Gastroesophageal sphincter (tissue), 4 donors: Measurements from ENCODE around the gene ADAMTSL2. TPM values are rescaled to one million over a fixed set of nuclear protein-coding genes. Genes with fewer than 3 reads are reported as not detected.

ENCODE experiments used
- ATAC-seq: fragments of 150-250 bp; one replicate; pipeline ENCODE4 v1.9.1; 2016; ENCODE audit warnings: mild to moderate bottlenecking, moderate library complexity
- H3K27ac ChIP-seq, 4 donors: fragments of 200-600 bp; sonication (generic) in 3 of 4; 1 replicate in 3 of 4; 2 replicates in 1 of 4; pipeline ENCODE4 v1.5.1; 2016 to 2019
- H3K27me3 ChIP-seq: fragments of 200-600 bp; sonication (generic); one replicate; pipeline ENCODE4 v1.5.1; 2019
- H3K36me3 ChIP-seq, 2 donors: fragments of 200-600 bp; sonication (generic); one replicate each; pipeline ENCODE4 v1.5.1; 2019; ENCODE audit warnings: control low read depth in 1 of 2
- H3K4me1 ChIP-seq, 3 donors: fragments of 200-600 bp; sonication (generic); 1 replicate in 2 of 3; 2 replicates in 1 of 3; pipeline ENCODE4 v1.5.1; 2016 to 2019; ENCODE audit warnings: control low read depth in 2 of 3
- H3K4me3 ChIP-seq, 2 donors: fragments of 200-600 bp; sonication (generic); one replicate each; pipeline ENCODE4 v1.5.1; 2019; ENCODE audit warnings: mild to moderate bottlenecking in 1 of 2, moderate library complexity in 1 of 2
- H3K9me3 ChIP-seq, 3 donors: fragments of 200-600 bp; sonication (generic); one replicate each; pipeline ENCODE4 v1.5.1; 2017 to 2019; ENCODE audit warnings: control low read depth in 2 of 3
- EP300 ChIP-seq: sonication (generic); formaldehyde crosslinking; IDR thresholded peaks from one replicate; pipeline ENCODE4 v1.6.1; 2017; ENCODE audit warnings: antibody characterized with exemption, mild to moderate bottlenecking
- POLR2A ChIP-seq, 2 donors: fragments of 450-650 bp; IDR thresholded peaks; one replicate each; pipeline ENCODE4 v1.6.1; 2017; ENCODE audit warnings: antibody characterized with exemption in 2 of 2, mild to moderate bottlenecking in 2 of 2, moderate library complexity in 1 of 2
- POLR2AphosphoS5 ChIP-seq: sonication (generic); formaldehyde crosslinking; IDR thresholded peaks from one replicate; pipeline ENCODE4 v1.6.1; 2017; ENCODE audit warnings: antibody characterized with exemption
- WGBS, 2 donors: methylation state at CpG; one replicate each; pipeline ENCODE4 v1.1.5; 2018; ENCODE audit warnings: low coverage in 1 of 2; 5-methylcytosine and 5-hydroxymethylcytosine counted together
- total RNA-seq, 4 donors: library from RNA; depleted of rRNA; stranded (reverse); fragments of >200 nt; gene quantifications; one replicate each; pipeline ENCODE4 v1.1.0, GENCODE V29; 2016
- TF ChIP-seq, protein P1 (sequence below), 4 experiments: fragments of 200-600 bp in 2 of 4; fragments of 450-650 bp in 2 of 4; sonication (generic) in 1 of 4; IDR thresholded peaks; one replicate each; pipeline ENCODE4 v1.5.1; 2017 to 2019; ENCODE audit warnings: antibody characterized with exemption in 4 of 4, mild to moderate bottlenecking in 2 of 4, moderate library complexity in 2 of 4

The ADAMTSL2 gene
- total RNA-seq: 1 to 10 TPM; 2.0 to 5.8 (median 3.1) TPM

DNA sequence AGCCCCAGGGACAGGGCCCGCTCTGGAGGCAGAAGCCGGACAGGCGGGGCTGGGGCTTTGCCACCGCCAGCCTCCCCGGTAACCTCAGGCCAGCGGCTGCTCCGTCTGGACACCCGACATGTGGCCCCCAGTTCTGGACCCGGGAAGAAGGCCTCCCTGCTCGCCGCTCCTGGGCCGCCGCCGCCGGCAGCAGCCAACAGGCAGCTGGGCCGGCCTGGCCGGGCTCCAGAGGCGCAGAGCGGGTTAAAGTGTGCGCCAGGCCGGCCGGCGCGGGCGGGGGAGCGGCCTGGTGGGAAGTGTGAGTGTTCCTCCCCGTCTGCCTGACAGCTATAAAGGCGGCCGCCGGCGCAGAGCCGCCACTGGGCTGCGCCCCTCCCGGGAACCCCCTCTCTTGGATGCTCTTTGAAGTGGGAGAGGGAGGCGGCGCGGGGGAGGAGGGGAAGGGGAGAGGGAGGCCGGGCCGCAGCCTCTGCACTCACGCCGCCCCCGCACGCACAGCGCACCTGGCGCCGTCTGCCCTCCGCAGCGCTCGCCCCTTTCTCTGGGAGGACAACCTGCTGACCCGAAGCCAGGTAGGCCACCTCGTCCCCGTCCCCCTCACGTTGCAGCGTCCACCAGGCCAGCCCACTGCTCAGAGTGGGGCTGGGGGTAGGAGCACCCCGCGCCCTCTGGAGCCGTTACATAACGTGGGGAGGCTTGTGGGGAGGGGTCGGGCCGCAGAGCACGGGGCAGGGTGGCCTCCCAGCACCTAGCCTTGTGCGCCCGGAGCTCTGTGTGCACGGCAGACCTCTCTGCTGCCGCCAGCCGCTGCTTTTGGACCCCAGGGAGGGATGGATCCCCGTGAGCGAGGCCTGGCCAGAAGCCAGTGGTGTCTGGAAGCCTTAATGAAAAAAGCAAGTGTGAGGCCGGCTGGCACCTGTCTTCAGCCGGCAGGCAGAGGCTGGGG lies at the start of gene ADAMTSL2:
Gene ADAMTSL2, plus strand, starts transcription at position 359 of the 946 bp plus-strand sequence. CDS start 2,009 bp downstream, outside the sequence.
- ATAC-seq: peak; percentile 80
- peak within 1 kb of the TSS in 3 of 4 donors; percentile 52 to 73 (median 64) for H3K27ac ChIP-seq

GRCh38 chr9:133485531-133486260 lies 48.8 kb upstream of the ADAMTSL2 start:
- WGBS, 2 donors: 40% methylated on average over 1 of the region's 25 CpGs; no CpG with 5 or more reads in 1 of the 2 donors
- Histone ChIP-seq H3K27ac (no peak overlapping the region), H3K27me3 (peaks cover 50% of the 10 kb centered on the region), H3K36me3 (no peaks in the 10 kb centered on the region), H3K4me1 (peaks cover 0 to 9% (median 0%) of the 10 kb centered on the region in 3 donors), H3K4me3 (no peak overlapping the region), H3K9me3 (no peaks in the 10 kb centered on the region)
- no peak for TF ChIP-seq POLR2AphosphoS5
- no peak for TF ChIP-seq POLR2A (IDR thresholded peaks at IDR 0.05)
- TF ChIP-seq, protein P1, sequence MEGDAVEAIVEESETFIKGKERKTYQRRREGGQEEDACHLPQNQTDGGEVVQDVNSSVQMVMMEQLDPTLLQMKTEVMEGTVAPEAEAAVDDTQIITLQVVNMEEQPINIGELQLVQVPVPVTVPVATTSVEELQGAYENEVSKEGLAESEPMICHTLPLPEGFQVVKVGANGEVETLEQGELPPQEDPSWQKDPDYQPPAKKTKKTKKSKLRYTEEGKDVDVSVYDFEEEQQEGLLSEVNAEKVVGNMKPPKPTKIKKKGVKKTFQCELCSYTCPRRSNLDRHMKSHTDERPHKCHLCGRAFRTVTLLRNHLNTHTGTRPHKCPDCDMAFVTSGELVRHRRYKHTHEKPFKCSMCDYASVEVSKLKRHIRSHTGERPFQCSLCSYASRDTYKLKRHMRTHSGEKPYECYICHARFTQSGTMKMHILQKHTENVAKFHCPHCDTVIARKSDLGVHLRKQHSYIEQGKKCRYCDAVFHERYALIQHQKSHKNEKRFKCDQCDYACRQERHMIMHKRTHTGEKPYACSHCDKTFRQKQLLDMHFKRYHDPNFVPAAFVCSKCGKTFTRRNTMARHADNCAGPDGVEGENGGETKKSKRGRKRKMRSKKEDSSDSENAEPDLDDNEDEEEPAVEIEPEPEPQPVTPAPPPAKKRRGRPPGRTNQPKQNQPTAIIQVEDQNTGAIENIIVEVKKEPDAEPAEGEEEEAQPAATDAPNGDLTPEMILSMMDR (IDR thresholded peaks at IDR 0.05): no peak
- TF ChIP-seq EP300: no peak
- no peak for ATAC-seq

More for the DNA sequence above, at the start of gene ADAMTSL2:
- no CpG with 5 or more reads among the region's 70 CpGs for WGBS, 2 donors
- Histone ChIP-seq H3K4me1 (peaks cover 0 to 46% (median 24%) of the 10 kb centered on the region in 3 donors), H3K4me3 (peak within 1 kb of the TSS; percentile 31 to 59), H3K27me3 (peaks cover 2% of the 10 kb centered on the region), H3K9me3 (no peaks in the 10 kb centered on the region), H3K36me3 (no peaks in the 10 kb centered on the region)
- TF ChIP-seq EP300: no peak
- TF ChIP-seq, protein P1 (IDR thresholded peaks at IDR 0.05): no peak
- TF ChIP-seq POLR2A (IDR thresholded peaks at IDR 0.05): no peak
- peak; percentile 12 for TF ChIP-seq POLR2AphosphoS5

- no peaks in the 10 kb centered on the region for H3K9me3 ChIP-seq
- WGBS, 2 donors: 94 to 100% methylated on average over 1 to 3 of the region's 8 CpGs
- H3K27me3 ChIP-seq: peaks cover 50% of the 10 kb centered on the region
- peaks cover 0 to 18% (median 2%) of the 10 kb centered on the region in 3 donors for H3K4me1 ChIP-seq
- ATAC-seq: no peak
- no peak for TF ChIP-seq POLR2A (IDR thresholded peaks at IDR 0.05)
- TF ChIP-seq, protein P1 (IDR thresholded peaks at IDR 0.05): no peak
- TF ChIP-seq POLR2AphosphoS5: no peak
- no peak for TF ChIP-seq EP300
- no peaks in the 10 kb centered on the region for H3K36me3 ChIP-seq
- H3K27ac ChIP-seq: peak overlapping the region in 1 of 4 donors; percentile 37
- no peak overlapping the region for H3K4me3 ChIP-seq
These were observed 47.2 kb upstream of the ADAMTSL2 start for GRCh38 chr9:133487331-133487725.

GRCh38 chr9:133488686-133489252 lies 45.7 kb upstream of the ADAMTSL2 start:
- ATAC-seq: no peak
- H3K27ac ChIP-seq: no peak overlapping the region

More at GRCh38 chr9:133488686-133489252, 45.7 kb upstream of the ADAMTSL2 start:
- H3K4me3 ChIP-seq: no peak overlapping the region
- H3K36me3 ChIP-seq: no peaks in the 10 kb centered on the region
- H3K9me3 ChIP-seq: no peaks in the 10 kb centered on the region
- 89 to 96% methylated on average over 4 to 9 of the region's 18 CpGs for WGBS, 2 donors
- TF ChIP-seq POLR2A (IDR thresholded peaks at IDR 0.05) (no peak), POLR2AphosphoS5 (no peak), EP300 (no peak)
- TF ChIP-seq, protein P1 (IDR thresholded peaks at IDR 0.05): no peak
- peaks cover 0 to 25% (median 8%) of the 10 kb centered on the region in 3 donors for H3K4me1 ChIP-seq
- H3K27me3 ChIP-seq: peaks cover 56% of the 10 kb centered on the region
